Measurements from ENCODE around the gene NFATC1. TPM values are rescaled to one million over a fixed set of nuclear protein-coding genes. Genes with fewer than 3 reads are reported as not detected.

NFATC1 gene
- total RNA-seq, 3 donors from 2014 or later = 10.9 to 18.0 (median 12.9) TPM

DNA sequence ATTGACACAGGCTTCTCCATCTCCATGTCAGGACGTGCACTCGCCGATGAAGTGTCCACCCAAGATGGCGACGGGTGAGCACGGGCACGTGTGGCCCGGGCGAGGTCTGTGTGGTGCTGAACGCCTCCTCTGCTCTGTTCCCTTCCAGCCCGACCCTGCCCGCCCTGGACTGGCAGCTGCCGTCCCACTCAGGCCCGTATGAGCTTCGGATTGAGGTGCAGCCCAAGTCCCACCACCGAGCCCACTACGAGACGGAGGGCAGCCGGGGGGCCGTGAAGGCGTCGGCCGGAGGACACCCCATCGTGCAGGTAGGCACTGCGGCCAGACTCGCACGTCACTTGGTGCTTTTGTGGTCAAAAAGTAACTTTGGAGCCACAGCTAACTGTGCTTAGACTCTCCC lies 37.7 kb downstream of the NFATC1 start:
- Histone ChIP-seq H3K9me3 (no peaks in the 10 kb centered on the region), H3K4me3 (no peak overlapping the region), H3K36me3 (no peaks in the 10 kb centered on the region), H3K4me1 (no peaks in the 10 kb centered on the region), H3K27me3 (no peaks in the 10 kb centered on the region), H3K27ac (no peak overlapping the region)
- TF ChIP-seq, protein P1, sequence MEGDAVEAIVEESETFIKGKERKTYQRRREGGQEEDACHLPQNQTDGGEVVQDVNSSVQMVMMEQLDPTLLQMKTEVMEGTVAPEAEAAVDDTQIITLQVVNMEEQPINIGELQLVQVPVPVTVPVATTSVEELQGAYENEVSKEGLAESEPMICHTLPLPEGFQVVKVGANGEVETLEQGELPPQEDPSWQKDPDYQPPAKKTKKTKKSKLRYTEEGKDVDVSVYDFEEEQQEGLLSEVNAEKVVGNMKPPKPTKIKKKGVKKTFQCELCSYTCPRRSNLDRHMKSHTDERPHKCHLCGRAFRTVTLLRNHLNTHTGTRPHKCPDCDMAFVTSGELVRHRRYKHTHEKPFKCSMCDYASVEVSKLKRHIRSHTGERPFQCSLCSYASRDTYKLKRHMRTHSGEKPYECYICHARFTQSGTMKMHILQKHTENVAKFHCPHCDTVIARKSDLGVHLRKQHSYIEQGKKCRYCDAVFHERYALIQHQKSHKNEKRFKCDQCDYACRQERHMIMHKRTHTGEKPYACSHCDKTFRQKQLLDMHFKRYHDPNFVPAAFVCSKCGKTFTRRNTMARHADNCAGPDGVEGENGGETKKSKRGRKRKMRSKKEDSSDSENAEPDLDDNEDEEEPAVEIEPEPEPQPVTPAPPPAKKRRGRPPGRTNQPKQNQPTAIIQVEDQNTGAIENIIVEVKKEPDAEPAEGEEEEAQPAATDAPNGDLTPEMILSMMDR (IDR thresholded peaks at IDR 0.05) = no peak
- TF ChIP-seq POLR2AphosphoS5 (IDR thresholded peaks at IDR 0.05) (no peak), POLR2A (IDR thresholded peaks at IDR 0.05) (no peak)
- DNase-seq (ENCODE audit: low spot score in 2 of 2) = no peak
- intact Hi-C loops (cut with DNase I; ENCODE audit: low total_unique reads) = no loop called here

DNA sequence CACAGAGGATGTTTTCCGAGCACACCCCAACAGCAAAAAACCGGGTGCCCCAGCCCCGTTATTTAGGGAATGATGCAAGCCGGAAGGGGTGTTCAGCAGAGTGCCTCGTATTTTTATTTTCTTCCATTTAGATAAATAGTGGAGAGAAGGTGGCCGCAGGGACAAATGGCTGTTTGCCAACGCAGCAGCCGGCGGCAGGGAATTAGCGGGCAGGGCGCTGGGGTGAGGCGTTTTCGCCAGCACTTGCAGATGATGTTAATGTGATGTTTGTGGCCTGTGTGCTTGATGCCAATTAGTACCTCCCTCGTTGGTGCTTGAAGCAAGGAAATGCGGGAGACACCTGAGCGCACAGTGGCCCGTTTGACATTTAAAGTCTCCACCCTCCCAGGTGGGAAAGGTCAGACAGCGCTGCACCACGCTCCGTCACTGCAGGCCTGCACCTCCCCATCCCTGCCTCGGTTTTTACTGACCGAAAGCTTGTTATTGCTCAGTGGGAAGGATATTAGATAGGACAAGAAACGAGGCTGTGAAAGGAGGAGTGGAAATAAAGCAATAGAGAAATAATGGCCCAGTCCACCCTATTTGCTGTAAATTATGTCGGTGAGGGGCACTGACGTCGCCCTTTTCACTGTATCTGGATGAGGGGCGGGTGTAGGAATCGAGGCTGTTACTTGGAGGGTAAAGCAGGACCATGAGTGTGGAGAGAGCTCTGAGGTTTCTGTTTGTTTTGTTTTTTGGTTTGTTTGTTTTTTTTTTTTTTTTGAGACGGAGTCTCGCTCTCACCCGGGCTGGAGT lies 39.1 kb downstream of the NFATC1 start:
- Histone ChIP-seq H3K4me1 (no peaks in the 10 kb centered on the region), H3K4me3 (no peak overlapping the region), H3K36me3 (no peaks in the 10 kb centered on the region), H3K9me3 (no peaks in the 10 kb centered on the region), H3K27ac (no peak overlapping the region), H3K27me3 (no peaks in the 10 kb centered on the region)
- TF ChIP-seq, protein P1 (IDR thresholded peaks at IDR 0.05) = no peak
- TF ChIP-seq POLR2AphosphoS5 (IDR thresholded peaks at IDR 0.05) = no peak
- TF ChIP-seq POLR2A (IDR thresholded peaks at IDR 0.05) = no peak
- intact Hi-C loops (cut with DNase I; ENCODE audit: low total_unique reads) = no loop called here
- no peak for DNase-seq (ENCODE audit: low spot score in 2 of 2)

DNA sequence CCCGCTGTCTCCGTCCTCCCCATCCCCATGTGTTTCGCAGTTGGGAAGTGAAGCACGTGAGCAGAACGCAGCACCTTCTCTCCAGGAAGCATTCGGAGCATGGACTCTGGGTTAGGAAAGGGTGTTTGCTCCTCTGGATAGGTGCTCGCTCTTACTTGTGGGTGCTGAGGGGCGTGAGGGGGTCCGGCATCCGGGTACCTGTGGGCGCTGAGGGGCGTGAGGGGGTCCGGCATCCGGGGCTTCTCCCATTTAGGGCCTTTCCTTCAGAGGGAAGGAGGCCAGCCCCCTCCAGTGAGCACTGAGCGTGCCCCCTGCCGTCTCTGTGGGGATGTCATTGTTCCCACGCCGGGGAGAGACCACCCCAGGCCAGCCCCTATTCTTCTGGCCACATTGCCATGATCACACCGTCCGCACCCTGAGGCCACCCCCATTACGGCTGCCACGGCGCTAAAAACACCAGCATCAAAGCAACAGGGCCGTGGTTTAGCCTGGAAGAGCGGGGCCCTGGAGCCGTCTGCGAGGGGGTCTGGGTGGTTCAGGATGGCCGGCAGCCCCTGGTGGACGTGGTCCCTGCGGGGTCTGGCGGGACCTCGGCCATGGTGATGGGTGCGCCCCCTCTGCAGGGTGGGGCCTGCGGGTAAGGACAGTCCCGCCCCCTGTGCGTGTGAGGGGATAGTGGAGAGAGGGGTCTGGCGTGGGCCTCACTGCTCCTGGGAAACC lies 41.0 kb downstream of the NFATC1 start:
- Histone ChIP-seq H3K27ac (no peak overlapping the region), H3K4me3 (no peak overlapping the region), H3K27me3 (no peaks in the 10 kb centered on the region), H3K9me3 (no peaks in the 10 kb centered on the region), H3K36me3 (no peaks in the 10 kb centered on the region), H3K4me1 (no peaks in the 10 kb centered on the region)
- intact Hi-C loops (cut with DNase I; ENCODE audit: low total_unique reads) = no loop called here
- DNase-seq (ENCODE audit: low spot score in 2 of 2) = no peak
- TF ChIP-seq POLR2AphosphoS5 (IDR thresholded peaks at IDR 0.05) (no peak), POLR2A (IDR thresholded peaks at IDR 0.05) (no peak)
- TF ChIP-seq, protein P1 (IDR thresholded peaks at IDR 0.05) = no peak

DNA sequence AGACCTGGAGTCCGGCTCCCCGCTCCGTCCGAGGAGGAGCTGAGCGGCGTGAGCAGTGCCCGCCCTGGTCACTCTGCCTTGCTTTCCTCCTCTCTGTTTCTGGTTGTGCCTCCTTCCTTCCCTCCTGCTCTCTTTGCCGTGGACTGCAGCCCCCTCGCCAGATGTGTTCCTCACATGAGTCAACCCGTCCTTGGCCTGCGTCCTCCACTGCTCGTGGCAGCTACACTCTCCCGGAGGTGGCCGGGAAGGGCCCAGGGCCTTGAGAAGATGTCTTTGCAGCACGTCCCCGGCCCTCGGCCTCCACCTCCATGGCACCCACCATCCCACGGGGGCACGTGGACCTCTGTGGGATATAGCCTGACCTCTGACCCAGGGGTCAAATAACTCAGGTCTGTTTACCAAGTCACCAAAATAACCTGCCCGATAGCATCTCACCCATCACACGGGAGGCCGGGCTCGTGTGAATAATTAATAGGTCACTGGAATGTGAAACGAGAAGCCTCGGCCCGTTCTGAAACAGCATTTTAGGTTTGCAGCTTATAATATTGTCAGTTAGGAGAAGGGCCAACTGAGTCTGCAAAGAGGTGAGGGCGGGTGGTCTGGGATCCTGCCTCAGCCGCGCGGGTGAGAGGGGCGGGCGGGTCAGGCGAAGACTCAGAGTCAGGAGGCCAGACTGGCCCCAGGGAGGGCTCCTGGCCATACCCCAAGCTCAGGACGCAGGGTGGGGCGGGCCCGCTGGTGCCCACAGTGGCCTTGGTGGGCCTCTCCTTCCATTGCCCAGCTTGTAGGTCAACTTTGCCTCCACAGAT lies 42.6 kb downstream of the NFATC1 start:
- H3K27ac ChIP-seq = no peak overlapping the region
- intact Hi-C loops (cut with DNase I; ENCODE audit: low total_unique reads) = no loop called here
- H3K4me3 ChIP-seq = no peak overlapping the region
- no peaks in the 10 kb centered on the region for H3K27me3 ChIP-seq
- H3K9me3 ChIP-seq = no peaks in the 10 kb centered on the region
- H3K4me1 ChIP-seq = no peaks in the 10 kb centered on the region
- DNase-seq (ENCODE audit: low spot score in 2 of 2) = no peak
- no peaks in the 10 kb centered on the region for H3K36me3 ChIP-seq
- TF ChIP-seq POLR2A (IDR thresholded peaks at IDR 0.05) = no peak
- no peak for TF ChIP-seq POLR2AphosphoS5 (IDR thresholded peaks at IDR 0.05)
- TF ChIP-seq, protein P1 (IDR thresholded peaks at IDR 0.05) = no peak
